Measurements from ENCODE around the gene SH3RF1.
"Not testable (repeated sequence)": the region's sequence is repeated elsewhere in the genome, so short reads cannot be mapped to it uniquely, and the experiment has no call there.

The SH3RF1 gene

DNA sequence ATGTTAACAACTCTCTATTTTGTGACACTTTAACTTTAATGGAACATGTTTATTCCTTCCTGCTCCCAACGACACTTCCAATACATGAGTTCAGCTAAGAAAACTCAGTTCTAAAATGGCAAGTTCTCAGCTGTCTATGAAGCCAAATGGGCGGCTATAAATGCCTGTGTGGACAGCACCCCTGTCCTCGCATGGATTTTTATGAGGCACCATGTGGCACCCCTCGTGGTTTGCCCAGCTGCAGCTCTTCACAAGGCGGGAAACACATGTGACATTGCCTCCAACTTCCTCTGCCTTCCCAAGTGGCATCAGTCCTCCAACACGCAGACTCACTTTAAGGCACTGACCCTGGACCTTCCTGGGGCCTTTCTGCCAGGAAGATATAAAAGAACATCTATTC is 48.0 kb downstream of the SH3RF1 start:
- no peak for DNase-seq

DNA sequence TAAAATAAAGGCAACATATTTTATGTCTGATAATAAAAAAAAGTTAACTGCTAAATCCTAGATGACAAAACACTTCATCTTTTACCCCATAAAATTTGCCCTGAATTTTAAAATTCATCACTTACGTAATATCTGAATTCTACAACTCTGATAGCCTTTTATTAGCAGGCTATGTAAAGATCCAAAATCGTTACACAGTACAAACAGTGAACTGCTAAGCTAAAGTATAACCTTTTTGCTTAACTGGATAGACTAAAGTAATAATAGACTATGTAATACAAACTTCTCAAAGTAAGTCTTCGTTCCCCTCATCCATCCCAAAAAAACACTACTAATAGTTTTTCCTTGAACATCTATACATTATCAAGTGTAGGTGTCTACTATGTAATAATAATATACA is 49.1 kb downstream of the SH3RF1 start:
- DNase-seq, result no peak

DNA sequence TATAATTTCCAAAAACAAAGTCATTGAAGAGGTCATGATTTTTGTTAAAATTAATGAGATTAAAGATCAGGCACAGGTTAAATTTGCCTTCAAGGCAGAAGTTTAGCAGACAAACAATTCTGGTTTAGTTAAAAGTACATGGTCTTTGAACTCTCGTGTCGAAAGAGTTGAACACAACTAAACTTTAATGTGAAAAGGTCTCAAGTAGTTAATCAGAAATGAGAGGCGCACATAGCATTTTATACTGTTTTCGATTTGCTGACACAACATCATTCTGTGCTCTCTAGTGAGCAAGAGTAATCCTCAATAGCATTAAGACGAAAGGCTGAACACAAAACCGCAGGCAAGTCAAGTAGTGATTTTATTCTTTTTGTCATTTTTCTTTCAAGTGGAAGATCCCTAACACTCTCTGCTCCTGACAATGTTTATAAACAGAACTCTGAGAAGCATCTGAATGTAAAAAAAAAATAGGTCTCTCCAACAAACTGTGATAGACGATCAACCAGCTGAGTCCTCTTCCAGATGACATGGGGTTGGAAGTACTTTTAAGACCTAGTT is 49.8 kb downstream of the SH3RF1 start:
- DNase-seq, result no peak

DNA sequence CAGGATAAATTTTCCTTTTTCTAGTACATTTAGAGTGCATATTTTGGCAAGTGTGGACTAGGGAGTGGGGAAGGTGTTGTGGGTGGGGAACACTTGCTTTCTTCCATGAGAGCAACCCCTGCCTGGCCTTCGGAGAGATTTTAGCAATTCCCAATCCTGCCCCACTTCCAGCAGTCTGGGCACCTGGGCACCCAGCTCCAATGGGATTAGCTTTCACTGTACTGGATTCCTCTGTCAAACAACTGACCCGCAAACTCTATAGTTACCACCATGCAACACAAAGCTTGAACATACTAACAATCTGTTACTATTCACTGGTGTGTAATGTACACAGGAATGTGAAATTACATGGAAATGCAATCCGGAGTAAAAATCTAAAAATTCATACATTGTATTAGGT is 50.3 kb downstream of the SH3RF1 start:
- DNase-seq, result no peak

DNA sequence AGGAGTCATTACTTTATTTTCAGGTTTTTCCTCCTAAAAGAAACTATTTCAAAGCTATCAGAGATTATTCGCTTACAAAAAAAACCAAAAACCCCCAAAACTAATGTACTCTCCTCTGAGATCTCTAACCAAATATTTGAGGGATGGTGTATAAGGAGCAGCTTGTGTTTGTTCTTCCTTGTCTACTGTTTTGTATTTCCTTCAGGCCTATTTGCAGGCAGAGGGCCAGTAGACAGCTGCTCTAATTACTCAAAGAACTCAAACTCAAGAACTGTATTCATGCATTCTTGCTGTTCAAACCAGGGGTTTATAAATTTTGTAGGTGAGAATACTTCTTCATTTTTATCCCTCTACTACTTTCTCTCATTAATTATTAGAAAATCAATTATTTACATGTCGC is 51.3 kb downstream of the SH3RF1 start:
- no peak for DNase-seq

DNA sequence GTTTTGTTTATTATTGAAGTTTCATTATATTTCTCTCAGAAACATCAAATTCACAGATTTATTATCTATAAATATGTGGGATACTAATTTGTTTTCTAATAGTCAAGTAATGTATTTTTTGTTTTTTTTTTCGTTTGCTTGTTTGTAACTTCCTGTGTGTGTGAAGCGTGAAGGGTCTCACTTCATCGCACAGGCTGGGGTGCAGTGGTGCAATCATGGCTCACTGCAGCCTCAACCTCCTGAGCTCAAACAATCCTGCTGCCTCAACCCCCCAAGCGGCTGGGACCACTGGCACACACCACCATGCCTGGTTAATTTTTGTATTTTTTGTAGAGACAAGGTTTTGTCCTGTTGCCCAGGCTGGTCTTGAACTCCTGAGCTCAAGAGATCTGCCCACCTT is 55.1 kb downstream of the SH3RF1 start:
- no peak for DNase-seq

DNA sequence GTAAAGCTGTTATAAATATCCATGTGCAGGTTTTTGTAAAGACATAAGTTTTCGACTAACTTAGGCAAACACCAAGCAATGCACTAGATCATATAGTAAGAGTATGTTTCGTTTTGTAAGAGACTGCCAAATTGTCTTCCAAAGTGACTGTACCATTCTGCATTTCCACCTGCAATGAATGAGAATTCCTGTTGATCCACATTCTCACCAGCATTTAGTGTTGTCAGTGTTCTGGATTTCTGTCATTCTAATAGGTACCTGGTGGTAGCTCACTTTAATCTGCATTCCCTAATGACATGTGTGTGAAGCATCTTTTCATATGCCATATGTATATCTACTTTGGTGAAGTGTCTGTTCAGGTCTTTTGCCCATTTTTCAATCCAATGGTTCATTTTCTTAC is 57.8 kb downstream of the SH3RF1 start:
- no peak for DNase-seq

DNA sequence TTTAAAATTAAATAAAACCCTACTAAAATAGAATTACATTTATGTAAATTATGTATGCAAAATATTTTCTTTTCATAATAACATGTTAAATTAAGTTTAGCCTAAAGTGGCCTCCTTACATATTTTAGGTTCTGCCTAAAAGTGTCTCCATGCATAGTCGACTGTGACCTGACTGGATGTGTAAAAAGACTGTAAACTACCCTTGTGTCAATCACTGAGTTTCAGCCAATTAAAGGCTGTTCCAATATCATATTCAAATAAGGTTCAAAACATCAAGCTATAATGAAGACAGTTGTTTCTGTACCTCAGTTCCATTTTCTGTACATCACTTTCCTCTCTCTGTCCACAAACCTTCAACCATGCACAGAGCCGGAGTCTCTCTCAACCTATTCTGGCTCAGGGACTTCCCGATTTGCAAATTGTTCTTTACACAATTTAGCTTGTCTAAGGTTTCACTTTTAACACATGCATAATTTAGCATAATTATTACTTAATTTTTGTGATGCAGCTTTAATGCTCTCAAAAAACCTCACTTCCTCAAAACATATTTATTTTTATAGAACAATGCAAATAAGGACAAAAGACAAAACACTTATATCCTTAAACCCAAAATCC is 60.1 kb downstream of the SH3RF1 start:
- DNase-seq, result no peak

DNA sequence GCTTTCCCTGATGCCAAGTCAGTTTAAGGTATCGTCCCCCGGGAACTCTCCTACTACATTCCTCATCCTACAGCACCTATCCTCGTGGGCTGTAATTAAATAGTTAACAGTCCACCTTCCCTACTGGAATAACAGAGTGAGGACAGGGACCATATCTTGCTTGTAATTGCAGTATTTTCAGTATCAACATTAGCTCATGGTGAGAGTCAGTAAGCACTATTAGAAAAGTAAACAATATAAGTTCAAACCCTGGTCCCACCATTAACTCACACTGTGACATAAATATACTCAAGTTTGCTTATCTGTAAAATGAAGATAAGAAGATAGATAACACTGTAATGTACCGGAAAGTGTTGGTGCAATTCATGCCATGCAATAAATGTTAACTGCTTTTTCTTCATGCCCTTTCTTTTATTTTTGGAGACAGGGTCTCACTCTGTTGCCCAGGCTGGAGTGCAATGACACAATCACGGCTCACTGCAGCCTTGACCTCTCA is 61.3 kb downstream of the SH3RF1 start:
- DNase-seq, result no peak

DNA sequence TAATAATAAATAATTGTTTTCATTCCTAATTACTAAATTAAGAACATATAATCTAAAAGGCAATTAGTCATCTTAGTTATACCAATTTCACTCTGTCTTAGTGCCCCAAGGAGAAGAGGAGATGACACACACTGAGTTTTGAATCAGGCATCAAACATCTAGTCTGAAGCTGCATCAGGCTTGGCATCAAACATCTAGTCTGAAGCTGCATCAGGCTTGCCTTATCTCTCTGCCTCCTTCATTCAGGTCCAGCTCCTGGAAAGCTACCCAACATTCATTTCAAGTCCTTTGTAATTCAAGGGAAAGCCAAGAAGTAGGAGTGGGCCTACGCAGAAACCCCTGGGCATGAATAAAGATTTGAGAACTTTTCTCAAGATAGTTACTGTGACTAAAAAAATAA is 62.2 kb downstream of the SH3RF1 start:
- no peak for DNase-seq

DNA sequence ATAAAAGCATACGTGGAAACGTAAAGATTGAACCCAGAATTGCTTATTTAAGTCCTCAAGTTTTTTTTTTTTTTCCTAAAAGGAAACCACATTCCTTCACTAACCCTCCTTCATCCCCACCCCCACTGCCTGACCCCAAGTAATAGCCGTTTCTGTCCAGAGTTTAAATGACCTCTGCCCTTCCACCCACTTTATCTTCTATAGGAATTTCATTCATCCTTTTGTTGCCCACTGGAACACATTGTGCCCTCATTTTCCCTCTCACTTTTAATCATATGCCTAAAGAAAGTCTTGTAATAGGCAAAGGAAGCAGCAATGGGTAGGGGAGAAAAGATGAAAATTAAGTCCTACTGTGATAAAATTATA is 62.7 kb downstream of the SH3RF1 start:
- DNase-seq, result no peak

DNA sequence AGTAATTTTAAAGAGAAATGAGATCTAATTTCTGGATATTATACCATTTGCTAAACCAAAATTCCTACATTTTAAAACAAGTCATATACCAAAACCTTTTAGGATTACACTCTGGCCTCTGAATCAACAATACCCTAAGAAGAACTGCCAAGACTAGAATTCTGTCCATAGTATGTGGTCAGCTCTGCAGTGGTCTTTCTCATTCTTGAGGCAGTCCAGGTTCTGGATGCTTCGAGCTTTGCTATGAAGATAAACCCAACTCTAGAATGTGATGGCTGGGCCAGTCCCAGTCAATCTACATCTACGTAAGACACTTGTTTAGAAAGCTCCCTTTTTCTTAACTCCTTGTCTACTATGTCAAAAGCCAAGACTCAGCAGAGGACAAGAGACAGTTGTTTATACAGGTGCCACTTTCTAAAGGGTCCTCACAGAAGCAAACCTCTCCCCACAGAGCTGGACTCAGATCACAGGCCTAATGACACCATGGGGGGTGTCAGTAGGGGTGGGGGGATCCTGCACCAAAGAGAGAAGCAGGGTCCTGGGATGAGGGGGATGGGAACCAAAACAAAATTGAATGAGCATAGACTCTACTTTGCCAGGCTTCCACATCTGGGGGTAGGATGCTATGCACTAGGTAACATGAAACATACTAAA is 63.2 kb downstream of the SH3RF1 start:
- DNase-seq, result no peak

DNA sequence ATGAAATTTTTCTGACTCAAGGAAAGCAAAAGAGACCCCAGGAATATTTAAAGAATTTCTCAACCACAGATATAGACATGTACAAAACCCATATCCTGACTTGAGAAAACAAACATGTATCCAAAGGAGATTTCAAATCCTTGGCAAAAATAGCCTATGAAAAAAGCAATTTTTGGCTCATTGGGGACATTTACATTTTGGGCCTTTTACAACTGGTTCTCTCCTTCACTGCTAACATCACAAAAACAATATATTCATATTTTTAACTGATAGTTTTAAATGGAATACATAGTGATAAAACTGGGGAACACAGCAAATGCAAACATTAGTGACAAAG is 65.0 kb downstream of the SH3RF1 start:
- DNase-seq, result no peak

DNA sequence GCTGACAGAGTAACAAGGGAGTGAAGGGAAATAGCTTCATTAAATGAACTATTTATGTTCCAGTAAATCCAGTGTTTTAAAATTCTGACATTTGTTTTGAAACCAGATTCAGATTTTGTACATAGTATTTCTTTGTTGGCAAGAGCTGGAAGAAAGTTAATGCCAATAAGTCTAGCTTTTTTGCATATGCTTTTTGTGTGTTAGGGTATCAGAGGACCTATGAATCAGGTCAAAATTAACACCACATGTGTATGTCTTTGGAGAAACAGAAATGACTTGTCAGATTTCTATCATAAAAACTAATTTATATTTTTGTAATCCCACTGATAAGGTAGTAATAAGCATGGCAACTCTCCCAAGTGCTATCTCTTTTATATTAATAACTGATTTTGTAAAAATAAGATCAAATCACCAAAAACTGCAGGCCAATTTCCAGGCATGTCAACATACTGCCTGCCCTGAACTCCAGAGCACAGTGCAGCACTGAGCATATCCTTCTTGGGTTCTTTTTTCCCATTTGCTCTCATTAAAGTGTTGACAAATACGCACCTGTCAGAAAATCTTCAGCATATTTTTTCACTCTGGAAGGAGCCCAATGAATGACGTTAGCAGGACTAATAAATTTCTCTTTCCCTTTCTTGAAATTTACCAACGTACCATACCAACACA is 65.5 kb downstream of the SH3RF1 start:
- no peak for DNase-seq

DNA sequence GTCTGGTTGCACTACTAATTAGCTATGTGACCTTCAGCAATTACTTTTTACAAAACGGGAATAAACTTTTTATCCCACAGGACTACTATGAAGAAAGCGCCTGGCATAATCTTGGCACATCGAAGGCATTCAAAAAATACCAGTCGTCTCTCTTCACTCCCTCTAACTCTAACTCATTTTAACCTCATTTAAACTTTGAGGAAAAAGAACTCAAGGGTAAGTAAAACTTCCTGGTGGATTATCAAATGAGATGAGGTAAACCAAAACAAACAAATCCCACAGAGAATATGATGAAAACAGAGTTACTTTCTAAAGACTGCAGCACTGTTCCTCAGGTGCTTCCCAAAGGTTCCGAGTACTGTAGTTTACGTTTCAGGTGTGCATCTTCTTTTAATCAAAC is 66.9 kb downstream of the SH3RF1 start:
- DNase-seq, result no peak

DNA sequence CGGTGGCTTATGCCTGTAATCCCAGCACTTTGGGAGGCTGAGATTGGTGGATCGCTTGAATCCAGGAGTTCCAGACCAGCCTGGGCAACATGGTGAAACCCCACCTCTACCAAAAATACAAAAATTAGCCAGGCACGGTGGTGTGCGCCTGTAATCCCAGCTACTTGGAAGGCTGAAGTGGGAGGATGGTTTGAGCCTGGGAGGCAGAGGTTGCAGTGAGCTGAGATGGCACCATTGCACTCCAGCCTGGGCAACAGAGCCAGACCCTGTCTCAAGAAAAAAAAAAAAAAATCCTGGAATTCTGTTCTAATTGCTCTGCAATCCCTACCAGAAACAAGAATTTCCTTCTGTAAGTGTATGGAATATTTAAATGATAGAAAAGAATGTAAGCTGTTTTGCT is 67.5 kb downstream of the SH3RF1 start:
- DNase-seq, result not testable (repeated sequence)

DNA sequence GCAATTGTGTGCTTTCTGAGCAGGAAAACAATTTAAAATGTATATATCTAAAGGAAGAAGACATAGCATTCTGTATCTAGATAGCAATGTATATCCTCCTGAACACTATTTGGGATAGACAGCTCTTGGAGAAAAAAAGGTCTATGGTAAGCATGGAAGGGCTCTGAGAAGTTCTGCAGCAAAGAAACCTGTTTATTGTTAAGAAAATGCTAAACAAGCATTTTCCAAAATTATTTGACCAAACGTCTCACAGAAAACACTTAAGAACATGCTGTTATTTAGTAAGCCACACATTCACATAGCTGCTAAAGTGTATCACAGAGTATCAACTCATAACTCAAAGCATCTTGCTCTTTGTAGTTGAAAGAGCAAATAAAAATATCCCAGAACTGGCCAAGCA is 67.9 kb downstream of the SH3RF1 start:
- DNase-seq, result no peak

DNA sequence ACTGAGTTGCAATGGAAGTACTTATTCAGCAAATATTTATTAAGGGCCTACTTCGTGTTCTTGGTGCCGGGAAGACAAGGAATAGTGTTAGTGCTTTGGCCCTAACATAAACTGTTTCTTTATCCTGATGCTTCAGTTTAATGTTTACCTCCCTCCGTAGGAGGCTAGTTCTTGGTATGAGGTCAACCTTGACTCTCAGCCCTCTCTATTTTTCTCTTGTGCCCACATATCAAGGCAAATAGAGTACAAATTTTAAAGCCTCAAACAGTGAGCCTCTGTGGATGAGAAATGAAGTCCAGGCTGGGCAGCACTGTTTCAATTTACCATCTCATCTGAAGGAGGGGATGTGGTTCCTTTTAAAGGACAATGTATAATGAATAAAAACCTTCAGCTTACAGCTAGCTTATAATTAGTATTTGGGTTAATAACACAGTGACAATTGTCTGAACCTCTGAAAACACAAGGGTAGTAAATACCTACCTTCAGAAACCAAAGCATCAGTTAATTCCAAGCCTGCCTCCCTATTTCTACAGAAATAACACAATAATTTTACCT is 68.5 kb downstream of the SH3RF1 start:
- no peak for DNase-seq

DNA sequence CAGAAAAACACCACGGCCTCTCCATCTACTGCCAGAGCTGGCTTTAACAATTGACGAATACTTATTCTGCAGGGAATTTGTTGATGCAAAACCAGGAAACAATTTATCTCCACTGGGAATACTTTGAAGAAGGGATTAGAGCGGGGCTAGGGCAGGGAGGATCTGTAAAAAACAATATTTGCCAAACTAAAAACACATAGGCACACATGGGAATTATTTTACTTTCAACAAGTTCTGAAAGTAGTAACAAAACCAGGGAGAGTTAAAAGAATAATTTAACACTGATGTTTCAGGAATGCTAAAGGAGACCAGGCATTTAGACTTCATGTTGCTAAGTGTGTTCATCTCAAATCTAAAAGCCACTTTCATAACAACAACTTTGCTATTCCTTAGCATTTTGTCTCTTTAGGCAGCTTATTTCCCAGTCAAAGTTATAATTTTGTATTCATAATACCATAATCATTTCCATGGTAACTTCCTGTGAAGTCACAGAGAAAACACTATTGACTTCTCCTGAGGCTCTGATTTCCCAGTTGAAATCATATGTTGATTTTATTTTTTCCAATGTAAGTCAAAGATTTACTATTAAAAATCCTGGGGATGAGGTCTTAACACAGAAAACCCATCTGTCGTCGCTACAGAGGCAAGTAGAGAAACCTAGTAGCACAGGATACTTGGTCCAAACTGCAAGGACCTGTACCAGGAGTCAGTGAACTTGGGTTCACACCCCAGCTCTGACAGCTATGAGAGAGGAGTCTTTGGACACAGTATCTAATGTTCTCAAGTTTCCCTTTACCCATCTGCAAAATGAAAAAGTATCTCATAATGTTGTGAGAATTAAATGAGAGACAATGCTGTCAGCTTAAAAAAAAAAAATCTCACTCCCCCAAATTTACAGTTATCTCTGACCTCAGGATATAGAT is 69.3 kb downstream of the SH3RF1 start:
- no peak for DNase-seq

DNA sequence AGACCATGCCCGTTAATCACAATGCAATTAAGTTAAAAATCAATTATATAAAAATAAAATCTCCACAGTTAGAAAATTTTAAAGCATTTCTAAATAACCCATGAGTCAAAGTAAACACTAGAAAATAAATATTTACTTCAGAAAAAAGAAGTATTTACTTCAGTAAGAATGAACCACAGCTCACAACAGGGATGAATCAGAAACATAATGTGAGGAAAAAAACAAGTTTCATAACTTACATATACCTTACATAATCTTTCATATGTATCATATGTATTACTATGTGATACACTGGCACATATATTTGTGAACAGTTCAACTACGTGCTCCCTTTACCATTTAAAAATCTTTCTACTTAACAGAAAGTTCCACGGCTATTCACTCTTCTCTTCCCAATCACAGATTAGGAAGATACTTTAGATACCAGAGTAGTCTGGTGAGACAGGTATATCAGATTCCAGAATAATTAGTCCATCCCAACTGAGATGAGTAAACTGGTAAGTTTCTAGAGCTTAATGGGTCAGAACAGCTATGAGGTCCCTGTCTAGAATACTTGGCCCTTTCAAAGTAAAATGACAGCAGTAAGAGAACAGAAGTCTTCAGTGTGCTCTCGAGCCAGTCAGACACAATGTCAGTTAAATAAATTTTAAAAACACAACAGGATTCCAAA is 70.3 kb downstream of the SH3RF1 start:
- no peak for DNase-seq

DNA sequence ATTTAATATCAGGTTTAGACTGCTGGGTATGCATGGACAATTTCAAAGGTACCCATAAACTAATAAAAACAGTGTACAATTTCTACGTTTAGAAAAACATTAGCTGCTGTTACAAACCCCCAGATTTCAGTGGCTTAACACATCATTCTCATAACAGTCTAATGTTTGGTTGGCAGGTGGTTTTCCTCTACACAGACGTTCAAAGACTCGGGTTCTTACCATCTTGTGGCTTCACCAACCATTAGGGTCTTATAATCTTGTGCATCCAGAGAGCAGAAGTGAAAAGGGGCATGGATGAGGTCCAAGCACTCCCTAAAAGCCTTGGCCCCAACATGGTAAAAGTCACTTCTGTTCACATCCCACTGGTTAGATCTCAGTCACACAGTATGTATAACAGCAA is 71.6 kb downstream of the SH3RF1 start:
- DNase-seq, result no peak

DNA sequence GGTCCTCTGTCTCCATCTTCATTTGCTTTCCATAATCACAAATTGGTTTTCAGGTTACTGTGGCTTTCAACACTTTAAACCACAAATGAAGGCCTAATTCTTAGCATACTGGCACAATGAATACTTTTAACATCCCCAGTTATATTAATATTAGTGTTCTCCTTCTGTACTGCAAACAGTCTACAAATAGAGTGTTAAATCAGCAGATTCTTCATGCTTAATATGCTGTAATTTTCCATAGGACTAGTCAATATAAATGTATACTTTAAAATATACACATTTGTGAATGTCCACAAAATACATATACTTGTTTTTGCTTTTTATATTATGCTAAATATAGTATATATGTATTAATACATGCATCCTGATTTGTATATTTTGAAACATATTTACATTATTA is 72.6 kb downstream of the SH3RF1 start:
- DNase-seq, result no peak
